Tibial nerve (tissue), 3 donors: ENCODE measurements around the gene AADACL4.

ENCODE experiments used
- POLR2A ChIP-seq, 2 donors: fragments of 450-650 bp; IDR thresholded peaks; one replicate each; pipeline ENCODE4 v1.6.1; 2017; ENCODE audit warnings: antibody characterized with exemption in 2 of 2, mild to moderate bottlenecking in 2 of 2, moderate library complexity in 2 of 2
- TF ChIP-seq, protein P1 (sequence below), 5 experiments: fragments of 200-600 bp in 3 of 5; fragments of 450-650 bp in 2 of 5; sonication (generic) in 3 of 5; IDR thresholded peaks; one replicate each; pipeline ENCODE4 v1.5.1; 2016 to 2019; ENCODE audit warnings: antibody characterized with exemption in 5 of 5, mild to moderate bottlenecking in 3 of 5, moderate library complexity in 2 of 5

DNA sequence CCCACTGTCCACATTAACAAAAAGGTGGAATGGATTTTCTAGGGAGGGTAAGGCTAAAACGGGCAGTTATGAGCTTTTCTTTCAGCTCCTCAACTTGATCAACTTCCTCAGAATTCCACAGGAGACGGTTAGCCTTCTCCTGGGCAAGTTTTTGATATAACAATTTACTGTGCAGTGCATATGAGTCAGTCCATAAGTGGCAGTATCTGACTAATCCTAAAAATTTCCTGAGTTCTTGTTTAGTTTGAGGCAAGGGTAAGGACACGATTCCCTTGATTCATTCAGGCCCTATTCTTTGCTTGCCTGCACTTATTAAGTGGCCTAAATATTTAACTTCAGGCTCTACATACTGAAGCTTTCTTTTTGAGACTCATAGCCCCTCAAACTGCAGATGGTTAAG is 65.8 kb downstream of the AADACL4 start:
- TF ChIP-seq, protein P1, sequence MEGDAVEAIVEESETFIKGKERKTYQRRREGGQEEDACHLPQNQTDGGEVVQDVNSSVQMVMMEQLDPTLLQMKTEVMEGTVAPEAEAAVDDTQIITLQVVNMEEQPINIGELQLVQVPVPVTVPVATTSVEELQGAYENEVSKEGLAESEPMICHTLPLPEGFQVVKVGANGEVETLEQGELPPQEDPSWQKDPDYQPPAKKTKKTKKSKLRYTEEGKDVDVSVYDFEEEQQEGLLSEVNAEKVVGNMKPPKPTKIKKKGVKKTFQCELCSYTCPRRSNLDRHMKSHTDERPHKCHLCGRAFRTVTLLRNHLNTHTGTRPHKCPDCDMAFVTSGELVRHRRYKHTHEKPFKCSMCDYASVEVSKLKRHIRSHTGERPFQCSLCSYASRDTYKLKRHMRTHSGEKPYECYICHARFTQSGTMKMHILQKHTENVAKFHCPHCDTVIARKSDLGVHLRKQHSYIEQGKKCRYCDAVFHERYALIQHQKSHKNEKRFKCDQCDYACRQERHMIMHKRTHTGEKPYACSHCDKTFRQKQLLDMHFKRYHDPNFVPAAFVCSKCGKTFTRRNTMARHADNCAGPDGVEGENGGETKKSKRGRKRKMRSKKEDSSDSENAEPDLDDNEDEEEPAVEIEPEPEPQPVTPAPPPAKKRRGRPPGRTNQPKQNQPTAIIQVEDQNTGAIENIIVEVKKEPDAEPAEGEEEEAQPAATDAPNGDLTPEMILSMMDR (IDR thresholded peaks at IDR 0.05) = no peak
- TF ChIP-seq POLR2A (IDR thresholded peaks at IDR 0.05) = no peak
